AG04450 (cell line): ENCODE measurements around the gene B4GALNT3. TPM values are rescaled to one million over a fixed set of nuclear protein-coding genes. Genes with fewer than 3 reads are reported as not detected.

ENCODE experiments used
- CTCF ChIA-PET: fragments of 300-600, 350-600 bp; formaldehyde crosslinking; extraction: SDS; loops from one replicate; lab custom pipeline; 2022; ENCODE audit warnings: antibody characterized with exemption, inconsistent platforms; lab: Charles Lee
- POLR2A ChIA-PET: fragments of 350-600 bp; formaldehyde crosslinking; extraction: SDS; loops from one replicate; lab custom pipeline; 2021; ENCODE audit warnings: antibody characterized with exemption, inconsistent platforms; lab: Yijun Ruan, JAX
- DNase-seq: peaks from one replicate; pipeline ENCODE4 v3.0.0-alpha.2; 2011; ENCODE audit warnings: low read depth, low spot score
- H3K27ac ChIP-seq: one replicate; pipeline ENCODE4 v1.5.1; 2012; ENCODE audit warnings: low read depth, low read length, control low read depth
- H3K27me3 ChIP-seq: one replicate; pipeline ENCODE4 v1.6.0; 2012; ENCODE audit warnings: low read length; ENCODE audit not compliant: control insufficient read depth, insufficient read depth
- H3K4me3 ChIP-seq: 2 replicates; pipeline ENCODE4 v1.5.1; 2011; ENCODE audit warnings: mild to moderate bottlenecking, low read depth, low read length, control low read depth
- H3K9me3 ChIP-seq: 2 replicates; pipeline ENCODE4 v1.5.1; 2012; ENCODE audit warnings: low read length; ENCODE audit not compliant: control insufficient read depth, insufficient read depth
- CTCF ChIP-seq: IDR thresholded peaks from 2 replicates; pipeline ENCODE4 v1.5.1; 2011; ENCODE audit warnings: low read depth, low read length, control low read depth, inconsistent platforms
- polyA plus RNA-seq: library from polyadenylated mRNA; depleted of rRNA; stranded (reverse); fragments of >200 nt; gene quantifications from 2 replicates; pipeline ENCODE4 v1.2.3, GENCODE V29; 2011

B4GALNT3 gene
- polyA plus RNA-seq, 1 experiment, result not detected

GRCh38 chr12:546920-547845 lies 87.4 kb downstream of the B4GALNT3 start:
- CTCF ChIA-PET, result interaction anchor here (0.5 to 3.5 kb wide), 30 partner anchors 9 to 953 kb away, joined by 3 to 175 read pairs (median 4); partner anchors contain the start of gene CCDC77
- Histone ChIP-seq H3K4me3 (no peak overlapping the region), H3K27ac (no peak overlapping the region), H3K9me3 (no peaks in the 10 kb centered on the region; the same call in 1 of the 2 replicates), H3K27me3 (peaks cover 31% of the 10 kb centered on the region)
- TF ChIP-seq CTCF, result peak; percentile 98
- DNase-seq, result no peak
- POLR2A ChIA-PET, result interaction anchor here (1.0 kb wide), 1 partner anchor 105 kb away, joined by 3 read pairs; no protein-coding TSS in a partner anchor

GRCh38 chr12:547883-548470 lies 88.2 kb downstream of the B4GALNT3 start:
- Histone ChIP-seq H3K4me3 (no peak overlapping the region), H3K9me3 (no peaks in the 10 kb centered on the region; the same call in 1 of the 2 replicates), H3K27ac (no peak overlapping the region), H3K27me3 (peaks cover 25% of the 10 kb centered on the region)
- TF ChIP-seq CTCF, result no peak
- CTCF ChIA-PET, result interaction anchor here (0.8 to 3.5 kb wide), 15 partner anchors 10 to 203 kb away, joined by 3 to 175 read pairs (median 8); partner anchors contain the start of gene CCDC77
- no peak for DNase-seq
- POLR2A ChIA-PET, result no interaction called here

GRCh38 chr12:549476-550082 lies 89.8 kb downstream of the B4GALNT3 start:
- CTCF ChIA-PET, result interaction anchor here (0.6 to 3.5 kb wide), 2 partner anchors 107 to 189 kb away, joined by 3 to 175 read pairs; no protein-coding TSS in a partner anchor
- H3K4me3 ChIP-seq, result no peak overlapping the region
- H3K27me3 ChIP-seq, result peaks cover 29% of the 10 kb centered on the region
- DNase-seq, result no peak
- POLR2A ChIA-PET, result no interaction called here
- no peaks in the 10 kb centered on the region; the same call in 1 of the 2 replicates for H3K9me3 ChIP-seq
- no peak overlapping the region for H3K27ac ChIP-seq
- no peak for TF ChIP-seq CTCF

GRCh38 chr12:550473-551260 lies 90.9 kb downstream of the B4GALNT3 start:
- no peak for DNase-seq
- H3K27ac ChIP-seq, result no peak overlapping the region
- no peak overlapping the region for H3K4me3 ChIP-seq
- ChIA-PET CTCF (interaction anchor here (0.6 to 1.0 kb wide), 2 partner anchors 109 to 200 kb away, joined by 3 to 6 read pairs; no protein-coding TSS in a partner anchor), POLR2A (no interaction called here)
- no peaks in the 10 kb centered on the region; the same call in 1 of the 2 replicates for H3K9me3 ChIP-seq
- H3K27me3 ChIP-seq, result peaks cover 29% of the 10 kb centered on the region
- TF ChIP-seq CTCF, result no peak
